ENCODE results near the gene IL2RA.

DNA sequence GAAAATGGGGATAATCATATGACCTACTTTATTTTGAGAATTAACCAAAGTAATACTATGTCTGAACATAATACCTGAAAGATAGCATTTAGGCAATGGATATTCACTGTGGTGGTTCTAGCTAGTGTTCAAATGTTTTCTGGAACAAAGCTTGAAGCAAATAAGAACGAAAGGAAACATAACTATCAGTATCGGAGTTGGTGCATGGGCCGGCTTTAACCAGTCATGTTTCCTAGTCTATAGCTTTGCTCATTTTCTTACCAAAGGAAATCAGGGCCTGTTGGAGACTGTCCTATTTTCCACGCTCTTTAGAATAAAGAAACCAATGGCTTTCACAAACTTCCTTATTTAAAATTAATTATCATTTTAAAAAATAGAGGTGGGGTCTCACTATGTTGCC lies 8.9 kb downstream of the IL2RA start:
- TF ChIP-seq EZH2 (IDR thresholded peaks at IDR 0.05; ENCODE audit: borderline replicate concordance, low read depth, low read length, severe bottlenecking), result no peak
- TF ChIP-seq, protein P1, sequence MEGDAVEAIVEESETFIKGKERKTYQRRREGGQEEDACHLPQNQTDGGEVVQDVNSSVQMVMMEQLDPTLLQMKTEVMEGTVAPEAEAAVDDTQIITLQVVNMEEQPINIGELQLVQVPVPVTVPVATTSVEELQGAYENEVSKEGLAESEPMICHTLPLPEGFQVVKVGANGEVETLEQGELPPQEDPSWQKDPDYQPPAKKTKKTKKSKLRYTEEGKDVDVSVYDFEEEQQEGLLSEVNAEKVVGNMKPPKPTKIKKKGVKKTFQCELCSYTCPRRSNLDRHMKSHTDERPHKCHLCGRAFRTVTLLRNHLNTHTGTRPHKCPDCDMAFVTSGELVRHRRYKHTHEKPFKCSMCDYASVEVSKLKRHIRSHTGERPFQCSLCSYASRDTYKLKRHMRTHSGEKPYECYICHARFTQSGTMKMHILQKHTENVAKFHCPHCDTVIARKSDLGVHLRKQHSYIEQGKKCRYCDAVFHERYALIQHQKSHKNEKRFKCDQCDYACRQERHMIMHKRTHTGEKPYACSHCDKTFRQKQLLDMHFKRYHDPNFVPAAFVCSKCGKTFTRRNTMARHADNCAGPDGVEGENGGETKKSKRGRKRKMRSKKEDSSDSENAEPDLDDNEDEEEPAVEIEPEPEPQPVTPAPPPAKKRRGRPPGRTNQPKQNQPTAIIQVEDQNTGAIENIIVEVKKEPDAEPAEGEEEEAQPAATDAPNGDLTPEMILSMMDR (IDR thresholded peaks at IDR 0.05; ENCODE audit: extremely low read depth in 1 of 2, insufficient read depth in 1 of 2, low read depth in 1 of 2, low read length in 2 of 2), result no peak
- TF ChIP-seq, protein P2, sequence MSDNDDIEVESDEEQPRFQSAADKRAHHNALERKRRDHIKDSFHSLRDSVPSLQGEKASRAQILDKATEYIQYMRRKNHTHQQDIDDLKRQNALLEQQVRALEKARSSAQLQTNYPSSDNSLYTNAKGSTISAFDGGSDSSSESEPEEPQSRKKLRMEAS (IDR thresholded peaks at IDR 0.05; ENCODE audit: insufficient read depth, insufficient read length), result no peak

Data from endothelial cell of umbilical vein (primary cell).